NCI-H510A treated with DMSO at 0.1 percent for 48 hours (cell line): ENCODE results near the gene DCXR.

Experiments
- DNase-seq: peaks from one replicate; lab custom pipeline; 2025; lab: John Stamatoyannopoulos, UW

DCXR gene

GRCh38 chr17:82010575-82011525, 26.6 kb downstream of the DCXR start:
- DNase-seq, result no peak

- no peak for DNase-seq
Observed at GRCh38 chr17:82009413-82009812, 28.1 kb downstream of the DCXR start.

- no peak for DNase-seq
Observed at GRCh38 chr17:82008941-82009405, 28.5 kb downstream of the DCXR start.

- no peak for DNase-seq
Observed at GRCh38 chr17:82008258-82008940, 29.1 kb downstream of the DCXR start.

- no peak for DNase-seq
Observed at GRCh38 chr17:82007495-82008257, 29.8 kb downstream of the DCXR start.

- no peak for DNase-seq
Observed at GRCh38 chr17:82007228-82007494, 30.3 kb downstream of the DCXR start.

GRCh38 chr17:82006468-82007227, 30.8 kb downstream of the DCXR start:
- DNase-seq, result no peak

GRCh38 chr17:82005701-82006348, 31.7 kb downstream of the DCXR start:
- DNase-seq, result no peak

- no peak for DNase-seq
Observed at GRCh38 chr17:82004517-82005455, 32.7 kb downstream of the DCXR start.

GRCh38 chr17:82003411-82004381, 33.8 kb downstream of the DCXR start:
- DNase-seq, result no peak

GRCh38 chr17:82001571-82002056, 35.9 kb downstream of the DCXR start:
- DNase-seq, result no peak

- no peak for DNase-seq
Observed at GRCh38 chr17:82000803-82001570, 36.5 kb downstream of the DCXR start.

- DNase-seq, result no peak
Observed at GRCh38 chr17:81999976-82000802, 37.3 kb downstream of the DCXR start.

GRCh38 chr17:81999587-81999975, 37.9 kb downstream of the DCXR start:
- DNase-seq, result no peak

- no peak for DNase-seq
Observed at GRCh38 chr17:81998691-81999438, 38.6 kb downstream of the DCXR start.

- no peak for DNase-seq
Observed at GRCh38 chr17:81998212-81998611, 39.3 kb downstream of the DCXR start.
